H1 (cell line): ENCODE measurements around the gene RBM19. TPM values are rescaled to one million over a fixed set of nuclear protein-coding genes. Genes with fewer than 3 reads are reported as not detected.

Experiments used
- BCL11A ChIP-seq, 2 experiments: IDR thresholded peaks; one replicate each; pipeline ENCODE4 v1.6.1; 2011; ENCODE audit warnings: low read depth in 2 of 2, low read length in 2 of 2, mild to moderate bottlenecking in 2 of 2
- BRCA1 ChIP-seq: IDR thresholded peaks from 2 replicates; pipeline ENCODE4 v1.6.1; 2012; ENCODE audit warnings: low read depth, low read length, improper control_type of control experiment
- CHD7 ChIP-seq: fragments of 300-600 bp; sonication (generic); IDR thresholded peaks from 2 replicates; pipeline ENCODE4 v1.7.1; 2012; ENCODE audit warnings: low read length, moderate library complexity, mild to moderate bottlenecking, inconsistent platforms; ENCODE audit not compliant: insufficient replicate concordance
- CREB1 ChIP-seq: IDR thresholded peaks from 2 replicates; pipeline ENCODE4 v1.6.1; 2012; ENCODE audit warnings: inconsistent platforms
- KDM1A ChIP-seq: fragments of 200-600, 300-600 bp; sonication (generic); IDR thresholded peaks from 2 replicates; pipeline ENCODE4 v1.7.1; 2016; ENCODE audit warnings: mild to moderate bottlenecking, low read length, borderline replicate concordance
- KDM4A ChIP-seq: IDR thresholded peaks from one replicate; pipeline ENCODE4 v1.7.1; 2012; ENCODE audit warnings: low read depth, mild to moderate bottlenecking, moderate library complexity, low read length, inconsistent platforms; ENCODE audit not compliant: severe bottlenecking
- SIRT6 ChIP-seq: IDR thresholded peaks from one replicate; pipeline ENCODE4 v1.7.1; 2012; ENCODE audit warnings: low read length, inconsistent platforms
- SP2 ChIP-seq: IDR thresholded peaks from 2 replicates; pipeline ENCODE4 v1.6.1; 2012; ENCODE audit warnings: mild to moderate bottlenecking, low read length, inconsistent platforms
- polyA plus RNA-seq, 7 experiments: library from polyadenylated mRNA; depleted of rRNA in 3 of 7; stranded (reverse) in 5 of 7; unstranded in 2 of 7; fragments of >200 nt in 5 of 7; fragments of 200-250 nt in 2 of 7; gene quantifications; 1 replicate in 5 of 7; 2 replicates in 1 of 7; 4 replicates in 1 of 7; pipeline versions ENCODE4 v1.2.1 to v1.2.3, GENCODE V29; 2011 to 2013; ENCODE audit warnings: missing spikeins in 2 of 7, mixed read lengths in 2 of 7
- total RNA-seq: library from RNA; stranded (reverse); fragmentation: NEBNext Ultra II Directional; extraction: Animal tissue kit (Norgen Biotek cat#: 25700); gene quantifications from 2 replicates; pipeline ENCODE4 v1.2.1, GENCODE V29; 2021
- TF ChIP-seq, protein P1 (sequence below): IDR thresholded peaks from 2 replicates; pipeline ENCODE4 v1.6.1; 2012; ENCODE audit warnings: inconsistent platforms

The RBM19 gene
- total and polyA plus RNA-seq, 2 of the 8 experiments (the other 6 are each of a cell fraction or from before 2014, with no cell fraction given), result 23.4 to 61.9 TPM

DNA sequence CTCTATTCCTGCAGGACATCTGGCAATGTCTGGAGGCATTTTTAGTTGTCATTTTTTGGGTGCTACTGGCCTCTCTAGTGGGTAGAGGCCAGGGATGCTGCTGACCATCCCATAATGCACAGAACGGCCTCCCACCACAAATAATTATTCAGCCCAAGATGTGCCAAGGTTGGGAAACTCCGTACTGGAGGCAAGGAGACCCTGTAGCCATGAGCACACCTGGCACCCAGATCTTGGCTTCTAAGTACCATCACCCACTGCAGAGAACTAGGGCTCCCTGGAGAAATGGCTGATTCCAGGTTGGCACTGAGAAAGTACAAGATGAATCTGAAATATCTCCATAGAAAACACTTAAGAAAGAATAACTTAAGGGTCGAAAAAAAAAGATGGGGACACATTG, 81.7 kb downstream of the RBM19 start (continued):
- TF ChIP-seq CHD7 (no peak), KDM1A (no peak), KDM4A (no peak), CREB1 (no peak), BCL11A (IDR thresholded peaks at IDR 0.05; ENCODE audit: low read depth in 2 of 2, low read length in 2 of 2) (no peak), SIRT6 (no peak), BRCA1 (no peak), SP2 (no peak)
- TF ChIP-seq, protein P1, sequence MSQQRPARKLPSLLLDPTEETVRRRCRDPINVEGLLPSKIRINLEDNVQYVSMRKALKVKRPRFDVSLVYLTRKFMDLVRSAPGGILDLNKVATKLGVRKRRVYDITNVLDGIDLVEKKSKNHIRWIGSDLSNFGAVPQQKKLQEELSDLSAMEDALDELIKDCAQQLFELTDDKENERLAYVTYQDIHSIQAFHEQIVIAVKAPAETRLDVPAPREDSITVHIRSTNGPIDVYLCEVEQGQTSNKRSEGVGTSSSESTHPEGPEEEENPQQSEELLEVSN, result no peak
